CD4-positive, alpha-beta T cell treated with Interleukin-15 for 1 hour (primary cell): ENCODE data around the gene COX20.
"Not testable (repeated sequence)": the region's sequence is repeated elsewhere in the genome, so short reads cannot be mapped to it uniquely, and the experiment has no call there.

Experiments used
- DNase-seq: peaks from one replicate; pipeline ENCODE4 v3.0.0-alpha.2; 2020

COX20 gene

GRCh38 chr1:244826712-244827111 is 8.7 kb upstream of the COX20 start:
- no peak for DNase-seq

- no peak for DNase-seq
Observed at GRCh38 chr1:244830639-244831038, 4.8 kb upstream of the COX20 start.

- not testable (repeated sequence) for DNase-seq
Observed at GRCh38 chr1:244833260-244833659, 2.2 kb upstream of the COX20 start.

GRCh38 chr1:244833734-244834542 is 1.5 kb upstream of the COX20 start:
- peak; percentile 47 for DNase-seq

- peak; percentile 93 for DNase-seq
Observed at GRCh38 chr1:244834543-244835275, 749 bp upstream of the COX20 start.

- DNase-seq, result no peak
Observed at GRCh38 chr1:244836135-244836521, 670 bp downstream of the COX20 start.

- DNase-seq, result no peak
Observed at GRCh38 chr1:244836584-244836983, 1.1 kb downstream of the COX20 start.

GRCh38 chr1:244837597-244838258 is 2.3 kb downstream of the COX20 start:
- DNase-seq, result no peak

GRCh38 chr1:244839656-244840055 is 4.2 kb downstream of the COX20 start:
- DNase-seq, result no peak

- no peak for DNase-seq
Observed at GRCh38 chr1:244840219-244840794, 4.8 kb downstream of the COX20 start.

GRCh38 chr1:244841273-244841927 is 5.9 kb downstream of the COX20 start:
- DNase-seq, result no peak

- DNase-seq, result no peak
Observed at GRCh38 chr1:244843148-244843978, 7.9 kb downstream of the COX20 start.

- DNase-seq, result no peak
Observed at GRCh38 chr1:244844155-244845121, 9.0 kb downstream of the COX20 start.

GRCh38 chr1:244846653-244847052 is 11.2 kb downstream of the COX20 start:
- no peak for DNase-seq

- no peak for DNase-seq
Observed at GRCh38 chr1:244849189-244849866, 13.9 kb downstream of the COX20 start.

- DNase-seq, result no peak
Observed at GRCh38 chr1:244850099-244850852, 14.8 kb downstream of the COX20 start.

- DNase-seq, result no peak
Observed at GRCh38 chr1:244850896-244851295, 15.4 kb downstream of the COX20 start.

- no peak for DNase-seq
Observed at GRCh38 chr1:244851546-244852231, 16.2 kb downstream of the COX20 start.

GRCh38 chr1:244852694-244853093 is 17.2 kb downstream of the COX20 start:
- no peak for DNase-seq
